GM18499 (cell line): Measurements from ENCODE around the gene IL1A.

Experiments used
- ATAC-seq: cut with Tn5 transposase; IDR thresholded peaks from one replicate; pipeline ENCODE4 v1.9.1; 2021; ENCODE audit warnings: moderate number of reproducible peaks; ENCODE audit not compliant: insufficient read depth, unreplicated experiment

Gene IL1A

GRCh38 chr2:112794131-112794733 is 9.9 kb upstream of the IL1A start:
- peak; percentile 56 for ATAC-seq

GRCh38 chr2:112793449-112793978 is 9.2 kb upstream of the IL1A start:
- no peak for ATAC-seq

DNA sequence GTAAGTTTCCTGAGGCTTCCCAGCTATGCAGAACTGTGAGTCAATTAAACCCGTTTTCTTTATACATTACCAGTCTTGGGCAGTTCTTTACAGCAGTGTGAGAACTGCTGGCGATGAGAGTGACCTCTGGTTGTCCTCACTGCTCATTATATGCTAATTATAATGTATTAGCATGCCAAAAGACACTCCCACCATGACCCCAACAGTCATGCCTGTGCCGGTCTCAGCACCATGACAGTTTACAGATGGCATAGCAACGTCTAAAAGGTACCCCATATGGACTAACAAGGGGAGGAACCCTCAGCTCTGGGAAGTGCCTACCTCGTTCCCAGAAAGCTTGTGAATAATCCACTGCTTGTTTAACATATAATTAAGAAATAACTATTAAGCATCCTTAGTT is 8.1 kb upstream of the IL1A start:
- ATAC-seq, result no peak

DNA sequence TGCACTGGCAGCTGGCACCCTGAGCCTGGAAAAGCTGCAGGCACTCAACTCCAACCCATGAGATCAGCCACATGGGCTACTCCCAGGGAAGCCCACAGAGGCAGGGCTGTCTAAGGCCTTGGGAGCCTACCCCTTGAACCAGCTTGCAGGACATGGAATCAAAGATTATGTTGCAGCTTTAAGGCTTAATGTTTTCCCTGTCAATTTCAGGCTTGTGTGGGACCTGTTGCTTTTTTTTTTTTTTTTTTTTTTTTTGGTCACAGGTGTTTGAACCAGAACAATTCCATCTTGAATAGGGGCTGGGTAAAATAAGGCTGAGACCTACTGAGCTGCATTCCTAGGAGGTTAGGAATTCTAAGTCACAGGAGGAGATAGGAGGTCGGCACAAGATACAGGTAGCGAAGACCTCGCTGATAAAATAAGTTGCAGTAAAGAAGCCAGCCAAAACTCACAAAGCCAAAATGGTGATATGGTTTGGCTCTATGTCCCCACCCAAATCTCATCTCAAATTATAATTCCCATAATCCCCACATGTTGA is 7.5 kb upstream of the IL1A start:
- ATAC-seq, result no peak

GRCh38 chr2:112791019-112791418 is 6.7 kb upstream of the IL1A start:
- no peak for ATAC-seq

DNA sequence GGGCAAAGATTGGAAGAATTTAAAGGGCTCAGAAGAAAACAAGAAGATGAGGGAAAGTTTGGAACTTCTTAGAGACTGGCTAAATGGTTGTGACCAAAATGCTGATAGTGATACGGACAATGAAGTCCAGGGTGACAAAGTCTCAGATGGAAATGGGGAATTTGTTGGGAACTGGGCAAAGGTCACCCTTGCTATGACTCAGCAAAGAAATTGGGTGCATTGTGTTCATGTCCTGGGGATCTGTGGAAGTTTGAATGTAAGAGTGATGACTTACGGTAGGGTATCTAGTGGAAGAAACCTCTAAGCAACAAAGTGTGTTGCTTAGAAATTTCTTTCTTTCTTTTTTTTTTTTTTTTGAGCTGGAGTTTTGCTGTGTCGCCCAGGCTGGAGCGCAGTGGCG is 6.0 kb upstream of the IL1A start:
- no peak for ATAC-seq

DNA sequence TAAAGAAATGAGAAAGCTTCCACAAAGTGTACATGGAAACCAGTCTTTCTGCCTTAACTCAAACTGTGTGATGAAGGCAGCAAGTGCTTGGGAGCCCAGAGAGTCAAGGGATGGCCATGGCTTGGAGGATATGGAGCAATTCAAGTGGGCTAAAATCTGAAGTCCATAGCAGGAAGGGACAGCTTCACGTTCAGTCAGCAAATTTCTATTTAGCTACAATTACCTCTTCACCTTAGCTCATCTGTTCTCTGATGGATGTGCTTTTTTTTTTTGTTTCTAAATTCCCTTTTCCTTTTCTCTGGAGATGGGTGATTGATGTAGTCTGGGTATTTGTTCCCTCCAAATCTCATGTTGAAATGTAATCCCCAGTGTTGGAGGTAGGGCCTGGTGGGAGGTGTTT is 4.9 kb upstream of the IL1A start:
- no peak for ATAC-seq

DNA sequence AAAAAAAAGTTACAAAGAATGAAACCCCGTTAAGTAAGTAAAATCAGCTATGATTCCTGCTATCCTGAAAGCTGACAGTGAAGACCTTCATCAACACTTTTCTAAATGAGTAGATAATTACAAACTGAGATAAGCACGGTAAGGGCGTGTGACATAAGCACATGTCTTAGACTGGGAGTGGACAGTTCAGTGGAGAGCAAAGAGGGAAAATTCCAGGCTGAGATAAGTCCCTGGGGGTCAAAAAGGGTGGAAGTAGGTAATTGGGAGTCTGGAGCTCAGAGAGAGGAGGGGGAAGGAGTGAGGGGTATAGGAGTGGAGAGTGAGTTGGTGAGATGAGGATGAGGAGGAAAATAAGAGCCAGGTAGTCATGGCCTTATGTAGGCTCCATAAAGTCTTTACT is 4.4 kb upstream of the IL1A start:
- no peak for ATAC-seq

DNA sequence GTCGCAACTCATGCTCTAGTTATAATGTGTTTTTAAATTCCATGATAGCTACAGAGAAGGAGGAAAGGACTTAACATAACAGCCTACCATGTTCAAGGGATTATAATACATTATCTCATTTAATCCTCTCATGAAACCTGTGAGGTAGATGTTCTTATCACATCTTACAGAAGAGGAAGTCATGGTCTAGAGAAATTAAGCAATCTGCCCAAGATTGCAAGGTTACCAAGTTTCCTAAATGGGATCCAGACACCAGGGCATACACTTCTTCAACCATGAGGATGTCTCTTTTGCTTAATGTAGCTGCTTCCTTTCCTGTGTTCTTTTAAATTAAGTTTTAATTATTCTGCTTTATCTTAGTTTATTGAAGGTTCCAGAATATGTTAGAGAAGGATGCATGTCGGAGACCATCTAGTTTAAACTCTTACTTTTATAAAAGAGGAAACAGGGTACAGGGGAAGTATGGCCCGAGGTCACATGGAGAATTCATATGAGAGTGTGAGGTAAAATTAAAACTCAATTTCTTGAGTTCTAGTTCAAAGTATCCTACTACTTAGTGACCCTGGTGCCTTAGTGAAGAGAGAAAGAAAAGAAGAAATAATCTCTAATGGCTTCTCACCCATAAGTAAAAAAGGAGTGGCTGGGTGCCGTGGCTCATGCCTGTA is 3.6 kb upstream of the IL1A start:
- ATAC-seq, result no peak

- no peak for ATAC-seq
These were observed 3.0 kb upstream of the IL1A start for GRCh38 chr2:112787294-112787693.

DNA sequence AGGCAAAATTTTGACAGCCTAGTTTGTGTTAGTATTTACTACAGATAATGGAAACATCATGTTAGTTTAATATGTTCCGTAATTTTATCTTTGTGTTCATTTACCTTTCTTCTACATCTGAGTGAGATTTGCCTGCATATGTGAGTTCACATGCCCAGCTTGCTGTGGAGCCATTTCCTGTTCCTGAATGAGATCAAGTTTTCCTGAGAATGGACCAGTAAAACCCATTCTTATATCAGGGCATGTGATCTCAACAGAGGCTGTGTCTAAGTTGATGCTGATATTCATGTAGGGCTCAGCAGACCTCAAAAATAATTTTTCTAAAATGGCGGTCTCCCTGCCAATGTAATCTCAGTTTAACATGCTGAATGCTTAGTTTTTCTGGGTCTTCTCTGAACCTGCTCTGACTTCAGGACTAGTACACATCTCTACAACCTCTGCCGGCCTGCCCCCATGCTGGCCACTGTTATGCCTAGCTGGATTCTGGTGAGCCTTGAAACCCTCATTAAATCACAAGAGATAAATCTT is 1.0 kb downstream of the IL1A start:
- ATAC-seq, result no peak

- ATAC-seq, result peak; percentile 54
These were observed 2.0 kb downstream of the IL1A start for GRCh38 chr2:112782234-112782799.

DNA sequence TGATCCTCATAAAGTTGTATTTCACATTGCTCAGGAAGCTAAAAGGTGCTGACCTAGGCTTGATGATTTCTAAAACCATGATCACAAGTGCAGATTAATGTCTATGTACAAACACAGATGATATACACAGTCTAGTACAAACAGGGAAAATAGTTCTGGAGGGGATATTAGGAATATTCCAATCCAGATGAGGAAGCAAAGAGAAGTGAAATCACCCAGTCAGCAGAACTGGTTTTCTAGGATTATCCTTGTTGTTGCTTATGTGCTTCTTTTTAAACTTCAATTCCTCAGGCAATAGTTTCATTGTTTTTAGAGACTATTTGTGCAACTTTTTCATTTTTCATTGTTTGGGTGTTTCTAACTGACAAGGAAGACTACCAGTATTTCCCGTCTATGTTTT is 4.7 kb downstream of the IL1A start:
- ATAC-seq, result no peak

GRCh38 chr2:112777036-112777435 is 7.3 kb downstream of the IL1A start:
- ATAC-seq, result no peak

DNA sequence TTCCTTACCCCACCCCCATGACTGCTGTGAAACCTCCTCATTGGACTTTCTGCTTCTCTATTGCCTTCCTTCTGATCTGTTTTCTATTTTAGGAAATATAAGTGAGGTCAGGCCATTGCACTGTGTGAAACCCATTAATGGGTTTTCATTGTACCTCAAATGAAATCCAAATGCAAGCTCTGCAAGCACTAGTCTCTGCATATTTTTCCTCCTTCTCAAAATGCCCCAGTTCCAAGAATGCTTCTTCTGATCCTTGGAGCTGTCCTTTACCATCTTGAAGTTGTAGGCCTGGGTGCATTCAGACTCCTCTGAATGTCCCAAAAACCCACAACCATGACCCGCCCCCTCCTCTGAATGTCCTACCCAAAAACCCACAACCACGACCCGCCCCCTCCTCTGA is 8.2 kb downstream of the IL1A start:
- no peak for ATAC-seq

GRCh38 chr2:112774536-112775285 is 9.6 kb downstream of the IL1A start:
- ATAC-seq, result no peak

- no peak for ATAC-seq
These were observed 10.7 kb downstream of the IL1A start for GRCh38 chr2:112773556-112773955.

- ATAC-seq, result no peak
These were observed 11.3 kb downstream of the IL1A start for GRCh38 chr2:112772911-112773475.

- ATAC-seq, result no peak
These were observed 12.0 kb downstream of the IL1A start for GRCh38 chr2:112772322-112772721.

- no peak for ATAC-seq
These were observed 15.9 kb downstream of the IL1A start for GRCh38 chr2:112768432-112768831.
